Cerebellar cortex (tissue), 1 donor: ENCODE measurements around the gene STK4.

Experiments
- DNase-seq: peaks from one replicate; pipeline ENCODE4 v3.0.0-alpha.2; 2015; ENCODE audit warnings: low spot score

Gene STK4

DNA sequence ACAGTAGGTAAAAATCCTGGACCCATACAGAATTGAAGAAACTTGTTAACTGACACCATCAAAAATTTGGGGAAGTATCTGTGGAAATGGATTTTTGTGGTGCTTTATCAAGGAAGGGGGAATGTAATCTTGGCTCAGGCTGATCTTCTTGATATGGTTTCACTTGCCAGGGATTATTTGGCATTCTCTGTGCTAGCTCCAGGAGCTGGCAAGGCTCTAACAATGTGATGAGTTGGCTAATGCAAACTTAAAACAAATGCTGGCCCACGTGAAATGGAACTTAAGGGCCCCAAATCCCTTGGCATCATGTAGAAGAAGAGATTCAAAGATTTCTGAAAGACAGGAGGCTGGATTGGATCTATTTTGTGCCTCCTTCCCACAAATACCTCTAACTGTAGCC lies 121.5 kb downstream of the STK4 start:
- DNase-seq: no peak

DNA sequence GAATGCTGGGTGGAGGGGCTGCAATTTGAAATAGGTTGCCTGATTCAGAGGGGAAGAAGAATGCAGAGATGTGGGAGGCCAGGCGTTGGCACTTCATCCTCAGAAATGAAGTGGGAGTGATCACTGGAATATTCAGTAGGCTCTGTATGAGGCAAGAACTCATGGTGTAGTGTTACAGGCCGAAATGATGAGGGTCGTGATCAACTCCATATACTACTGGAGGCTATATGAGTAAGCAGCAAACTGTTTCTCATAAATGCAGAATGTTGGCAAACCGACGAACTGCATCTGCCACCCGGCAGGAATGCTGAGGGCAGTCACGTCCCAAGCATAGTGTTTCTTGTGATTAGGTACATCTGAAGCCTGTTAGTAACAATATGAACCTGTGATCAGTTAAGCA lies 121.9 kb downstream of the STK4 start:
- no peak for DNase-seq

DNA sequence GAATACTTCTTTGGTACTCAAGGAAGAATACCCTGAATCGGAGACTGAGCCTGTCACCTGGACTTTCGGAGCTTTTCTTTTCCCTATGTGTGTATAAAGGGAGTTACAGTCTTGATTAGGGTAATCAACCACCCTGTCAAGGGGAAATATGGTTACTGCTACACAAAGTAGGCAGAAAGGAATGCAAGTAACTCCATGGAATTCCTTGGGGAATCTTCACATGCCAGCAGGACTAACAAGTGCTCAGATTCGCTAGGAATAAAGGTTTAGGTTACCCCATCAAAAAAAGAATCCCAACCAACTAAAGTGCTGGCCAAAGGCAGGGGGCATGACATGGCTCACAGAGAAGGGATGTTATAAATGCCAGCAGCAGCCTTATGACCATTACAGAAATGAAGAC lies 124.2 kb downstream of the STK4 start:
- DNase-seq: no peak

DNA sequence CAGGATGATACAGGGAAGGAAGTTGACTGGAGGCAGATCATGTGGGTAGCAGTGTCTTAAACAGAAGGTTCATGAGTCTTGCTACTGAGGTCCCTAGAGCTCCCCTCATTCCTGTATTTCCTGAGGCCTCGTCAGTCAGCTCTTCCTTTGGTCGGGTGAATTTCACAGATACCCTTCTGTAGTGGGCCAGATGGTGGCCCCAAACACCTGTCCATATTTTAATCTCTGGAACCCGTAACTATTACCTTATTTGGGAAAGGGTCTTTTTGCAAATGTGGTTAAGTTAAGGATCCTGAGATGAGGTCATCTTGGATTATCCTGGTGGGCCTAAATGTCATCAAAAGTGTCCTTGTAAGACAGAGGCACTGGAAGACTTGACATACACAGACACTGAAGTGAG lies 125.1 kb downstream of the STK4 start:
- DNase-seq: no peak

DNA sequence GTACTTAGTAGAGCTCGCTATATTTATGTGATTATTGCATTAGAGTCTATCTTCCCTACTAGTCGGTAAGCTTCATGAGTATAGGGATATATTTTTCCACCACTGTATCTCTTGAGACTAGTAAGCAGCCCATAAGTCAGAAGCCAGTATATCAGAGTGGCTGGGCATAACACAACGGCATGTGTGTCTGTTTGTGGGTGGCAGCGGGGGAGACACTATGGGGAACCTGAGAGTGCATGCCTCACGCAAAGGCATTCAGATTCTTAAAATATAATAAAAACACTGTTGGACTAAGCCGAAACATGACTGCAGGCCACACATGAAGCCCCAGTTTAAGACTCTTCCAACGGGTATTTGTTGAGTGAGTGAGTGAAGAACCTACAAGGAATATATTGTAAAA lies 126.6 kb downstream of the STK4 start:
- DNase-seq: no peak

DNA sequence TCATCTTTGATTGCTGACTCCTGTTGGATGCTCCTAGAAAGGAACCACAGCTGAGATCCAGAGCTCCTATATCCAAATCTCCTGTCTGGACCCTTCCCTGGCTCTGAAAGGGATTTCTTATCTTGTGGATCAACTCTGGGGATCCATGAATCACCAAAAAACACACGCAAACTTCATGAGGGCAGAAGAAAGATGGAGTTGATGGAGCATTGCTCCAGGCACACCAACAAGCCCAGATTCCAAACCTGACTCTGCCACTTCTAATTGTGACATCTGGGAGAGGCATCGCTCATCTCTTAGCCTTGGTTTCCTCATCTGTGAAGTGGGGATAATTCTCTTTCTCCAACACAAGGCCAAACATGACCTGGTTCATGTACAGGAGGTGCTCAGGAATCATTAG lies 127.9 kb downstream of the STK4 start:
- DNase-seq: no peak

DNA sequence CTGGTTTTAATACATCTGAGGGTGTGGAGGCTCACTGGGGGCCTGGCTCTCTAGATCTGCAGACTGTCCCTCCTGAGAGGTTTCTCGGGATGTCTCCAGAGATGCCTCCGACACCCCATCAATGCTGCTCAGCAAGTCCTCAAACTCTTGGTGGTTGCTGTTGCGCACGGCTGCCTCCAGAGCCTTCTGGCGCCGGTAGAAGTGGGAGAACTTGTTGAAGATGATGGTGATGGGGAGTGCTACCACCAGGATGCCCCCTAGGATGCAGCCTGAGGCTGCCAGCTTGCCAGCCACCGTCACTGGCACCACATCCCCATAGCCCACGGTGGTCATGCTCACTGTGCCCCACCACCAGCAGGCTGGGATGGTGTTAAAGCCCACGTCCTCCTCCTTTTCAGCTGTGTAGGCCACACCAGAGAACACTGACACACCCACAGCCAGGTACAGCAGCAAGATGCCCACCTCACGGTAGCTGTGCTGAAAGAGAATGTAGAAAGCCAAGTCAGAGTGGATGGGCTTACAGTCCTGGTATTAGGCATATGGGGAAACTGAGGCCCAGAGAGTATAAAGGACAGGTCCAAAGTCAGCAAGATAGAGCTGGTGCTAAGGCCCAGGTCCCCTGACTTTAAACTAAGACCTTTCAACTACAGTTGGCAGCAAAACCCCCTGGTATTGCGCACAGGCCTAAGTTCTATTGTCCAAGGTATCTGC lies 128.7 kb downstream of the STK4 start:
- no peak for DNase-seq

DNA sequence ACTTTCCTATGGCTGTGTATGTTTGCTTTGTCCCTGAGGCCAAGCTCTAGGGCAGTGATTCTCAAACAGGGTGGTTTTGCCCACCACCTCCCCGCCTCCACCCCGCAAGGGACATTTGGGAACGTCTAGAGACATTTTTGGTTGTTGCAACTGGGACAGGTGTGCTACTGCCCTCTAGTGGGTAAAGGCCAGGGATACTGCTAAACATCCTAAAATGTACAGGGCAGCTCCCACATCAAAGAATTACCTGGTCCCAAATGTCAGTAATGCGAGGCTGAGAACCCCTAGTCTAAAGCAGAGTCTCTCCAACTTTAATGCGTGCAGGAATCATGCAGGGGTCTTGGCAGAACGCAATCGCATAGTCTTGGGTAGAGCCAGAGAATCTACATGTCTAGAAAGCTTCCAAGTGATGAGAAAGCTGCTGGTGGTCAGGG lies 129.5 kb downstream of the STK4 start:
- DNase-seq: peak; percentile 56

DNA sequence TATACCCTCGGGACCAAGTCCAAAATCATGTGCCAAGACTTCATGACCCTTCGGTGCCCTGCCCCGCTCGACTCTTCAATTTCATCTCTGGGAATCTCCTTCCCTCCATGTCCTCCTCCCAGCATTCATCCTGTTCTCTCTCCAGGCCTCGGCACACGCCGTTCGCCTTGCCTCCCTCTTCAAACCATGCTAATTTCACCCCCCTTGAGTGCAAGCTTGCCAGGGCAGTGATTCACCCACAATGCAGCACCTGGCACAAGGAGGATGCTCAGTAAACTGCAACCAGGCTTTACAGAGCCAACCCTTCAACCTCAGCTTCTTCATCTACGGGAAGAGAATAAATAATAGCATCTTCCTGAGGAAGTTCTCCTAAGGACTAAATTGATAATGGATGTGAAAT lies 130.5 kb downstream of the STK4 start:
- no peak for DNase-seq

DNA sequence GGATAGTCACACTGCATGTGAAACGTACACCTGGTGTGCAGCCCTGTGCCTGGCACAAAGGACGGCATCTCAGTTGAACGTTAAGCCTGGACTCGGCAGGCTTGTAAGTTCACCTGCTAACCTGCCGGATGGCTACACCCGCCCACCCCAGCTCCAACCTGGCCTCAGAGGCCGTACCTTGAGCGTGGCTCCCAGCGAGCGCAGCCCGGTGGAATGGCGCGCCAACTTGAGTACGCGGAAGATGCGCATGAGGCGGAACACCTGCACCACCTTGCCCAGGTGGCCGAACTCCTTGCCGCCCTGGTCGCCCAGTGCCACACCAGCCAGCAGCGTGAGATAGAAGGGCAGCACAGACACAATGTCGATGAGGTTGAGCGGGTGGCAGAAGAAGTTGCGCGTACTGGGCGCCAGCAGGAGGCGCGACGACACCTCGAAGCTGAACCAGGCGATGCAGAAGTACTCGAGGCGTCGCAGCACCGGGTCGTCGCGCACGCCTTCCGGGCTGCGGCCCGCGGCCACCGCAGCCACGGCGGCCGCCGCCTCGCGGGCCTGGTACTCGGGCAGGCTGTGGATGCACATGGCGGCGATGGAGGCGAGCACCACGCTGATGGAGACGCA lies 131.3 kb downstream of the STK4 start:
- no peak for DNase-seq

DNA sequence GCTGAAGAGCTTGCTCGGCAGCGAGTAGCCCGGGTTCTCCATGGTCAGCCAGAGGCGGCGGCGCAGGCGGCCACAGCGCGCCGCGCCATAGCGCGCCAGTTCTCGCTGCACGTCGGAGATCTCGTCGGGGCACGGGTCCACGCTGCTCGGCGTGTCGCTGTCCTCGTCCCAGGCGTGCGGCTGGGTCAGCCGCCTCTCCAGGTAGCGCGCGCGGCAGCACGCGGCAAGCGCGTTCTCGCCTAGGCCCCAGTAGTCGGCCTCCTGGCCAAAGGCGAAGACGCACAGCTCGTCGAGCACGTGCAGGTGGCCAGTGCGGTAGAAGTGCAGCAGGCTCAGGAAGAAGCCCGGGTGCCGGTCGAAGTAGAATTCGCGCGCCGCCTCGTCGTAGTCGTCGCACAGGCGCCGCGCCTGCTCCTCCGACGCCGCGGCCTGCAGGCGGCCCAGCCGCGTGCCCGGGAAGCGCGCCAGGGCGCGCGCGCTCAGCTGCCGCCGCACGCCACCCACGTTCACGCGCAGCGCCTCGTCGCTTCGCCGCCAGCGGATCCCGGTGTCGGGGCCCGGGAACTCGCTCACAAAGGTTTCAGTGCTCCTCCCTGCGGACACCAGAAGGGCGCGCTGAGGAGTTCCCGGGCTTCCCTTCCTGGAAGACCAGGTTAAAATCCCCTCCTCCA lies 131.9 kb downstream of the STK4 start:
- DNase-seq: no peak

DNA sequence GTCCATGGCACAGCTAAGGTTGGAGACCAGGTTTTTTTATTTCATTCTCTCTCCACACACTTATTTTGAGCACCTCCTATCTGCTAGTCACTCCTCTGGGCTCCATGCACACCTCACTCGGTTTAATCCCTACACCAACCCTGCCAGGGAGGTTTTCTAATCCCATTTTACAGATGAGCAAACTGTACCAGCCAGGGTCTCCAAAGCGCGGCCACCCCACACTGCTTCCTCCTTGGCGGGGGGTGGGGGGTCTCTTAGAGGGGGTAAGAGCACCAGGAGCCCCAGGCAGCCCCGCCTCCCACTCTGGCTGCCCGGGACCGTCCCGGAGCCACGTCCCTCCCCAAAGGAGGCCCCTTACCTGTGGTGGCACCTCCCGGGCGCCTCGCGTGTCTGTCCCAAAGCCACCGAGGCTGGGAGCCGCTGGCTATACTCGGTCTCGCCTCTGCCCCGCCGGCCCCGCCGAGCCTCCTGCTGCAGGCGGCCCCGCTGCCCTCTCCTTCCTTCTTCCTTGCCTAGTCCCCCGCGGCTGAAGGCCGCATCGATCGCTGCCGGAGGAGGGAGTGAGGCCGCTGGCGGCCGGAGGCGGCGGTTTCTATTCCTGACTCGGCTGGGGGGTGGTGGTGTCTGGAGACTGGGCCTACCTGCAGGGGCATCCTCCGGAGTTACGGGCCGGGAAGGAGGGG lies 134.4 kb downstream of the STK4 start, which contains the start of gene KCNS1:
Gene KCNS1 (minus strand): TSS at position 565 of the 683 bp plus-strand sequence. CDS start 1,891 bp downstream, outside the sequence.
- no peak for DNase-seq

DNA sequence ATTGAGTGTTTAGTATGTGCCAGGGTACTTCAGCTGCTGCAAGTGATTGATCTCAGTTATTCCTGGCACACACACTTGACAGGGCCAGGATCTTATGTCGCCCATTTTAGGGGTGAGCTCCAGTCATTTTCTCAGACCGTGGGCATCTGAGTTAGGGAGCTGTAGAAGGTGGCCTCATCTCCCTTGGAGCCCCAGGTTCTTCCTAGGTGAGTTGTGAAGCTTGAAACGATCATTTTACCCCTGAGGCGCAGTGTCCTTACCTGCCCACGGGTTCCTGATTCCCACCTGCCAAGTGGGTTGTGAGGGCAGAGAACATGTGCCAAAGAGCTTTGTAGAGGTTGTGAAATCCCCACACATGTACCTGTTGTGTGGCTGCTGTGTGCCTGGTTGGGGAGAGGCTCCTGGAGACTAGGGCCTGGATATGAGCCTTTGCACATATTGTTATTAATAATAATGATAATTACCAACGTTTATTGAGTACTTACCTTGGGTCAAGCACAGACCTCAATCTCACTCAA lies 135.1 kb downstream of the STK4 start:
- no peak for DNase-seq

DNA sequence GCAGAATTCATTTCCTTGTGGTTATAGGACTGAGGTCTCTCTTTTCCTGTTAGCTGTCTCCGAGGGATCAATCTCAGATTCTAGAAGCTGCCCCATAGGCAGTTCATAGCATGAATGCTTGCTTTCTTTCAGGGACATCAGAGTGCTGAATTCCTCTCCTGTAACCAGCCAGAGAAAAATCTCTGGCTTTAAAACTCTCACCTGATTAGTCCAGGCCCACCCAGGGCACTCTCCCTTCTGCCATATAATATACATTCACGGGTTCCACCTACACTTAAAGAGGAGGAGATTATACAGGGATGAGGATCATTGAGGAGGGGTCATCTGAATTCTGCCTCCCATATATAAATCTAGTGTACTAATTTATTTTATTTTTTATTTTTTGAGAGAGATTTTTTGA lies 136.8 kb downstream of the STK4 start:
- DNase-seq: no peak

DNA sequence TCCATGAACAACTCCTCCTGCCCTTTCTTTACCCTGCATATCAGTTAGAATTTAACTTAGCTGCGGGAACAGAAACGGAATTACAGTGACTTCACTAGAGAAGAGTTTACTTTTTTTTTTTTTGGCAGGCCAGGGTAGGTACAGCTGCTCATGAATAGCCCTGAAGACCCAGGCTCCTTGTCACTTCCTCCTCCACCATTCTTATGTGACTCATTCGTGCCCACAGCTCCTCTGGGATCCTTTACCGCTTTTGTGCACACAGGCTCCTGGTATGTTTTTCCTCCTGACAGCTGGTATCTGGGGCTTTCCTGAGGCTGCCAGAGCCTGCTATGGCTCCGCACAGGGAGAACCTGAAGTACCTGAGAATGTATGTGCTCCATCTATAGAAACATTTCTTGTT lies 138.5 kb downstream of the STK4 start:
- no peak for DNase-seq

DNA sequence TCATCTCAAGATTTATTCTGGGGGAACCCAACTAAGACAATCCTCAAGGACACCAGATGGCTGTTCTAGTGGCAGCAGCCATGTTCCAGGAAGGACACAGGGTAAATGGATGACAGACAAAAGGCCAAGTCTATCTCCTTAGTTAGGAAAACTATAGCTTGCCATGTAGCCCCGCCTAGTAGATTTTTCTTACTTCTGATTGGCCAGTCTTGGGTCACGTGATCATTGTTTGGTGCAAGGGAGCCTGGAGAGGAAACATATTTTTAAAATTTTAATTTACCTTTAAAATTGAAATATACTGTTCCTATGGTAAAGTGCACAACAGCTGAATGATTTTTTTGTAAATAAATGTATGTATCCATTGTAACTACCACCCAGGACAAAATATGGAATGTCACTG lies 139.0 kb downstream of the STK4 start:
- no peak for DNase-seq

DNA sequence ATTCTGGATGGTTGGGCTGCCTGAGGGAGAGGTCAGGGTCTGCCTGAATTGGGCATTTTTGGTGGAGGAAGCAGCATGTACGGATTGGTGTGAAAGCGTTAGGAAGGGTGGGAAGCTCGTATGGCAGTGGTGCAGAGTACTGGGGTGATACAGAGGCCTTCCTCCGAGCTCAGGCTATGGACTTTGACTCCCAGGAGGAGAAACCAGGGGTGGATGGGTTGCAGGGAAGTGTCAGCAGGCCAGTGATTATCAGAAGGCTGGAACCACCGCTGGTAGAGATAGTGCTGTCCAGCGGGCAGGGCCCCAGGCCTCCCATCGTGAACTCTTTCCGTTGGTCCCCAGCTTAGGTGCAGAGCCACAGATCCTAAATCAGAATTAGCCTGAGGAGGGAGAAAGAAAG lies 143.3 kb downstream of the STK4 start:
- DNase-seq: no peak

DNA sequence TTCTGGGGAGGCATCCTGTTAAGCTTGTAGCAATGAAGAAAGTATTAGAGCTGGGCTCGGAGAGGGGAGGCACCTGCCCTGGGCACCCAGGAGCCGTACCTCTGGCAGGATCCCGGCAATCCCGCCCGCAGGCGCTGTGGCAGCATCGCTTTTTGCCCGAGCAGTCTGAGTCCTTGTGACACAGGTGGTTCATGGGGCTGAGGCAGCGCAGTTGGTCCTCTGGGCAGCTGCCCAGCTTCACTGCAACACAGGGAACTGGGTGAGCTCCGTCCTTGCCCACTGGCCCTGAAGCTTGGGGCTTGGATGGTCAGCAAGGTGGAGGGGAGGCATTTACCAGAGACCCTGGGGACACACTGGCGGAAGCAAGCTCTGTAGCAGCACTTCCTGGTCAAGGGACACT lies 144.0 kb downstream of the STK4 start:
- no peak for DNase-seq

DNA sequence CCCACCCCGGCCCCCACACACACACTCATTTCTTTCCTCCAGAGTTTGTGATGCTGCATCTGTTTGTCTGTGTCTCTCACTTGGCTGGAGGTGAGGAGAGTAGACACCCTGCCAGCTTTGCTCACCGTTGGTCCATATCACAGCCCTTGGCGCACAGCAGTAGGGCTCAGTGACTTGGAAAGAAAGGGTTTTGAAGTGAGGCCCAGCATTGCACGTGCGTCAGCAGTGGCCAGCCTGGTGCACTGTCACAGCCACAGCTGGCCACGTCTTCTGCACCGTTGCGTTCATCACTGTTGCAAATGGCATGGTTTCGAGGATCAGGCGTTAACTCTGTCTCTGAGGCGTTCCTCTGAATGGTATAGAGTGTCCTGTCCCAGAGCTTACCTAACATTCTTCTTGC lies 145.0 kb downstream of the STK4 start:
- no peak for DNase-seq

DNA sequence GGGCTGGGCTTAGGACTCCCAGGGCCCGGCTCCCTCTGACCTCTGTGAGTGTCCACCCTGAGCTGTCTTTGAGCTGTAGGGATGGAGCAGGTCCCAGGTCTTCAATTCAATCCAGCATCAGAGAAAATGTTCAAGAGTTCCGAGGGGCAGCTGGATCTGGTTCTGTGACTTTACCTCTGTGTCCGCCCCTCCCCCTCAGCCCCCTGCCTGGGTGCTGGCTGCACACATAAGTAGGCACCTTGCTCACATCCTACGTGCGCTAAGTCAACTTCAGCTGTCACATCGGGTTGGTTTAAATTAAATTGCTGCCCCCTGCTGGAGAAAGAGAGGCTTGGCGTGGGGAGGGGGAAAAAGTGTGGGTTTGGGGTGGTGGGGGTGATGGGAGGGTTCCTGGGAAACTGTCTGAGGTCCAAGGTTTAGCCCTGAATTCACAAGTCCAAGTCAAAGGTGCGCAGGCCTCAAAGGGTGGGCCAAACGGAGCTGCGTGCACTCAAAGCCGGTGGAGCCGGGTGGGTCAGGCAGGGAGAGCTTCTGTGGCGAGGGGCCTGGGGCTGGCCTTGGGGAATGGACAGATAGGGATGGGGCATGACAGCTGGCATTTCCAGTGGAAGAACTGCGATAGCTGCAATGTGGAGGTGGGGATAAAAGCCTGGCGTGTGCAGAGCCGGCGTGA lies 145.6 kb downstream of the STK4 start:
- no peak for DNase-seq

DNA sequence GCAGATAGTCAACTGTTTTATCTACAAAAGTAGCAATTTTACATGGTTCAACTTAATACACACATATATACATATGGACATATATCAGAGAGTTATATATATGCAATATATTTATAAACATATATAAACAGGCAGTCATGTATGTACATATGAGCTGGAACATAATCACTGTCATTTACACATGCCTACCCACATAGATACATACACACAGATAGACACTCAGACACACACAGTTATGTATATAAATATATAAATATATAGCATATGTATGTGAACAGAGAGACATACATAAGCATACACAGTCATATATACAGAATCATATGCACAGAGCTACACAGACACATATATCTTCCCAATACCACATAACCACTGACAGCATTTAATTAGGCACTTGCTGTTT lies 146.4 kb downstream of the STK4 start:
- no peak for DNase-seq

DNA sequence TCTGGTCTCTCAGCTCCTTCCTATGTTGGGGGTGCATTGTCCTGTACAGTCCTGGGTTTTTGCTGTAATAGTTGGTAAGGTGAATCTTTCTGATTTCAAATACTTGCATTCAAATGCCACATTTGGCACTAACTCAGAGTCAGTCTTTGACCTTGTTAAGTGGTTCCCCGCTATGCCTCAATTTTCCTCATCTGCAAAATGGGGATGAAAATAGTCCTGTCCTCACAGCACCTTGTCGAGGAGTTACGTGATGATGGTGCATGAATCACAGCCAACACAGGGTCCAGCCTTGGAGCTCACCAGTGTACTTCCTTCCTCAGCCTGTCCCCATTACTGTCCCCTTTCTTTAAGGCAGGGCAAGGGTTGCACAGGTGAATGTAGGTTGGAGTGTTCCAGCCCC lies 147.6 kb downstream of the STK4 start:
- no peak for DNase-seq
